Fibroblast of skin of scalp (primary cell): ENCODE measurements around the gene MVP.

ENCODE experiments used
- DNase-seq: peaks from one replicate; pipeline ENCODE4 v3.0.0-alpha.2; 2013

The MVP gene

DNA sequence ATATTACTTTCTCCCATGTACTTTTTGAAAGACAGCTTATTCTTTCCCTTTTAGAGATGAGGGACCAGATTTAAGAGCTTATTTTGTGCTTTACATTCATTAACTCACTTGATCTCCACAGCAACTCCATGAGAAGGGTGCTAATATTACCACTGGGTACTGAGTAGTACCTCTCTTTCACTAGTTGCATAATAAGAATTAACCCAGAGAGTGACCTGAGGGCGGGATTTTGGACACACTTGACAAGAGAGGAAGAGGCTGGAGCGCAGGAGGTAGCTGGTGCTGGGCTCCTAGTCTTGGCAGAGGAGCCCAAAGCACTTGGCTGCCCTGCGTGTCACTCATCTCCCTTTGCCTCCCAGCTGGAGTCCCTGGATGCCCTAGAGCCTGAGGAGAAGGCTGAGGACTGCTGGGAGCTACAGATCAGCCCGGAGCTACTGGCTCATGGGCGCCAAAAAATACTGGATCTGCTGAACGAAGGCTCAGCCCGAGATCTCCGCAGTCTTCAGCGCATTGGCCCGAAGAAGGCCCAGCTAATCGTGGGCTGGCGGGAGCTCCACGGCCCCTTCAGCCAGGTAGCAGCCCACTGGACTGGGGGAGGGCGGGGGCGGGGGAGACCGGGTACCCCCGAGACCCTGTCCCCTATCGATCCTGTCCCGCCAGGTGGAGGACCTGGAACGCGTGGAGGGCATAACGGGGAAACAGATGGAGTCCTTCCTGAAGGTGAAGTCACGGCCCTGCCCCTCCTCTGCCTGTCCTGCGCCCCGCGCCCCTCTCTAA, 15.6 kb upstream of the MVP start:
- DNase-seq = no peak

DNA sequence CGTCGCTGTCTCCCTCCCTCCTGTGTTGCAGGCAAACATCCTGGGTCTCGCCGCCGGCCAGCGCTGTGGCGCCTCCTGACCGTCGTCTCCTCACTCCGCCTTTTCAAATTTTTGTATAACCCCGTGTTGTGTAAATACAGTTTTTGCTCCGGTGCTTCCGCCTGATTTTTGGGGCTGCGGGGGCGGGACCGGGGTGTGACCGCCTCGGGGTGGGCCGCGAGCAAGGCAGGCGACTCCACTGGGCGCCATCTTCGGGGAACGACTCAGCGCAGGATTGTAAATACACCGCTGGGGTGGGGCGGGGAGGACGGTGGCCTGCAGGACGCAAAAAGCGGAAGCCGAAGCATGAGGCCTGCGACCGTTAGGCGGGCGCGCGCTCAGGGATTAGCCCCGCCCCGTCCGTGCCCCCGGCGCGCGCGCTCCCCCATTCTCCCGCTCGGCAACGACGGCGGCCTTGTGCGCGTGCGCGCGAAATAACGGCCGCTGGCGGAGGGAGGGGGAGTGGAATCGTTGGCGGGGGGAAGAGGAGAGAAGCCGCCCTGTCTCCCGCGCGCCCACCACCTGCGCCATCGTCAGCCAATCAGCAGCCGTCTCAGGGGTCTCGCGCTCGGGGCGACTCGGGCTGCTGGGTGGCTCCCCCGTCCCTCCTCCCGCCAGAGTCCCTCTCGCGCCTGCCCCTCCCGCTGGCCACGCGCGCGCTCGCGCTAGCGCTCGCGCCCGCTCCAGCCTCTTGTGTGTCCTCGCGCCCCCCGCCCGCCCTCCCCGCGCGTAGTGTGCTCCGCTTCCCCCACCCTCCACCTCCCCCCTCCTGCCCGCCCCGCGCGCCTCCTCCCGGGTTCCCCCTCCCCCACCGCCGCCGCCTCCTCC, 14.8 kb upstream of the MVP start:
- peak; percentile 98 for DNase-seq

DNA sequence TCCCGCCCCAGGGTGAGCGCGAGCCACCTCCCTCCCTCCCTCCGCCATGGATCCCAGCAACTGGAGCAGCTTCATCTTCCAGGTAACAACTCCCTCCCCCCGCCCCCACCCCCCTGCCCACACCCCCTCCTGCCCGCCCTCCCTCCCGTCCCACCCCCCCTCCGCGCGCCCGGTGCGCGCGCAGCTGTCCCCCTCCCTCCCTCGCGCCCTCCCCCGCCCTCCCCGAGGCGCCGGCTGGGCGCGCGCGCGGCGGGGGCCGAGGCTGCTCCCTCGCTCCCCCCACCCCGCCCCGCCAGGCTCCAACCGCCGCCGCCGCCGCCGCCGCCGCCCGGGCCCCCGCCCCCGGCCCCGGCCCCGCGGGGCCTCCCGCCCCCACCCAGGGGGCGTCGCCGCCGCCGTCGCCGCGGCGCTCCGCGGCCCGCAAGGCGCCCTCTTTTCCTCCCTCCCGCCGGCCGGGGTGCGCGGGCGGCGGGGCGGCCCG, 14.1 kb upstream of the MVP start, which contains the start of gene MAZ:
TSS of gene MAZ (plus strand) at position 431 of the 481 bp plus-strand sequence. CDS start 173 bp downstream, outside the sequence.
- no peak for DNase-seq

DNA sequence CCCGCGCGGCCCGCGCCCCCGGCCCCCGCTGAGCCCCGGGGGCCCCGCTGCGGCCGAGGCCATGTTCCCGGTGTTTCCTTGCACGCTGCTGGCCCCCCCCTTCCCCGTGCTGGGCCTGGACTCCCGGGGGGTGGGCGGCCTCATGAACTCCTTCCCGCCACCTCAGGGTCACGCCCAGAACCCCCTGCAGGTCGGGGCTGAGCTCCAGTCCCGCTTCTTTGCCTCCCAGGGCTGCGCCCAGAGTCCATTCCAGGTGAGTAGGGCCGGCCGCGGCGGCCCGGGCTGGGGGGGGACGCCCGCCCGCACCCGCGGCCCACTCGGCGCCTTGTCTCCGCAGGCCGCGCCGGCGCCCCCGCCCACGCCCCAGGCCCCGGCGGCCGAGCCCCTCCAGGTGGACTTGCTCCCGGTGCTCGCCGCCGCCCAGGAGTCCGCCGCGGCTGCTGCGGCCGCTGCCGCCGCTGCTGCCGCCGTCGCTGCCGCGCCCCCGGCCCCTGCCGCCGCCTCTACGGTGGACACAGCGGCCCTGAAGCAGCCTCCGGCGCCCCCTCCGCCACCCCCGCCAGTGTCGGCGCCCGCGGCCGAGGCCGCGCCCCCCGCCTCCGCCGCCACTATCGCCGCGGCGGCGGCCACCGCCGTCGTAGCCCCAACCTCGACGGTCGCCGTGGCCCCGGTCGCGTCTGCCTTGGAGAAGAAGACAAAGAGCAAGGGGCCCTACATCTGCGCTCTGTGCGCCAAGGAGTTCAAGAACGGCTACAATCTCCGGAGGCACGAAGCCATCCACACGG, 13.4 kb upstream of the MVP start:
- peak; percentile 70 for DNase-seq

DNA sequence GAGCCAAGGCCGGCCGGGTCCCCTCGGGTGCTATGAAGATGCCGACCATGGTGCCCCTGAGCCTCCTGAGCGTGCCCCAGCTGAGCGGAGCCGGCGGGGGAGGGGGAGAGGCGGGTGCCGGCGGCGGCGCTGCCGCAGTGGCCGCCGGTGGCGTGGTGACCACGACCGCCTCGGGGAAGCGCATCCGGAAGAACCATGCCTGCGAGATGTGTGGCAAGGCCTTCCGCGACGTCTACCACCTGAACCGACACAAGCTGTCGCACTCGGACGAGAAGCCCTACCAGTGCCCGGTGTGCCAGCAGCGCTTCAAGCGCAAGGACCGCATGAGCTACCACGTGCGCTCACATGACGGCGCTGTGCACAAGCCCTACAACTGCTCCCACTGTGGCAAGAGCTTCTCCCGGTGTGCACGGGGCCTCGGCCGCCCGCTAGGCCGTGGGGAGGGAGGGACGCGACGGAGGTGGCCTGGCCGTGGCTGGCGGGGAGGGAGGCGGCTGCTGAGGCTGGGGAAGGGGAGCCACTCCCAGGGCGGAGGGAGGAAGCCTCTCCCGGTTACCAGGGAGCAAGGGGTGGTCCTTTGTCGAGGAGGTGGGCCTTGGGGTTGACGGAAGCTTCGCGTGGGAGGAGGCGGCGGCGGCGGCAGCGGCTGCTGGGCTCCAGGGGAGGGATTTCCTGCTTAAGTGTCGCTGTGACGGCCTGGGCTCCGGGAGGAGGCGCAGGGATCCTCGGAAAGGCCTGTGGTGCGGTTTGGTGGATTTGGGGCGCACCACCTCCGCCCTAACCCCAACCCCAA, 12.6 kb upstream of the MVP start:
- peak; percentile 95 for DNase-seq

DNA sequence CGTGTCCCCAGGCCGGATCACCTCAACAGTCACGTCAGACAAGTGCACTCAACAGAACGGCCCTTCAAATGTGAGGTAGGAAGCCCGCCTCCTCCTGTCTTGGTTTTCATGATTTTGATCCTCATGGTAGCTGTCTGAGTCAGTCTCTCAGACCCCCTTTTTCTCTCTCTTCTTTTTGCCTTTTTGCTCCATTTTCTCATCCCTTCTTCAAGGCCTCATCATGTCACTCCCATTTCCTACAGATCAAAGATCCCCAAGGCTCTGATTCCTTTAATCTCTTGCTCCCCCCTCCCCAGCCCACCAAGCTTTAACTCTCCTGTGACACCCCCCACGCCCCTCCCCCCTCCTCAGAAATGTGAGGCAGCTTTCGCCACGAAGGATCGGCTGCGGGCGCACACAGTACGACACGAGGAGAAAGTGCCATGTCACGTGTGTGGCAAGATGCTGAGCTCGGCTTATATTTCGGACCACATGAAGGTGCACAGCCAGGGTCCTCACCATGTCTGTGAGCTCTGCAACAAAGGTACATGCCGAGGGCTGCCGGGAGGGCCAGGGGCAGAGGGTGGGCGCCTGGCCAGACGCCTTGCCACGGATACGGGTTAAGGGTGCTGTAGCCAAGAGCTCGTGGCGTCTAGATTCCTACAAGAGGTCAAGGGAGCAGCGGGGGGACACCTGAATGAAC, 11.9 kb upstream of the MVP start:
- no peak for DNase-seq

DNA sequence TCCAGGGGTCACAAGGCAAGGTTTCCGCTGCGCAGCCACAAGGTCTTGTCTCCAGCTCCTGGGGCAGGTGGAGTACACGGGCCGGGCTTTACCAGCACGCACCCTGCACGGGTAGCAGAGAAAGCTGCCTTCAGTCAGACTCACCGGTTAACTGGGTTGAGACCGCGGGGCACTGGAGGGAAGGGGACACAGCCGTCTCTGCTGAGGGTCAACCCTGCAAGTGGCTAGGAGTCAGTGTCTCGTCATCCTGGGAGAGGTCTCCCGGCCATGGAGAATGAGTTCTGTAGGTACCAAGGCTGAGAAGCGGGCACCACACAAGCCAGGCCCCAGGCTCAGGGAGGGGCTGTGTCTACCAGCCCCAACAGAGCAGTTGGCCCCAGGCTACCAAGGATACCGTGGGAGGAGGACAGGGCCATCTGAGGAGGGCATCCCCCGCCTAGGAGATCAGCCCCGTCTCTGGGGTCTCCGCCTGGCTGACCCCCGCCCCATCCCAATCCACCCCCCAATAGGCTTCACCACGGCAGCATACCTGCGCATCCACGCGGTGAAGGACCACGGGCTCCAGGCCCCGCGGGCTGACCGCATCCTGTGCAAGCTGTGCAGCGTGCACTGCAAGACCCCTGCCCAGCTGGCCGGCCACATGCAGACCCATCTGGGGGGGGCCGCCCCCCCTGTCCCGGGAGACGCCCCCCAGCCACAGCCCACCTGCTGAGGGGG, 11.1 kb upstream of the MVP start:
- DNase-seq = no peak

DNA sequence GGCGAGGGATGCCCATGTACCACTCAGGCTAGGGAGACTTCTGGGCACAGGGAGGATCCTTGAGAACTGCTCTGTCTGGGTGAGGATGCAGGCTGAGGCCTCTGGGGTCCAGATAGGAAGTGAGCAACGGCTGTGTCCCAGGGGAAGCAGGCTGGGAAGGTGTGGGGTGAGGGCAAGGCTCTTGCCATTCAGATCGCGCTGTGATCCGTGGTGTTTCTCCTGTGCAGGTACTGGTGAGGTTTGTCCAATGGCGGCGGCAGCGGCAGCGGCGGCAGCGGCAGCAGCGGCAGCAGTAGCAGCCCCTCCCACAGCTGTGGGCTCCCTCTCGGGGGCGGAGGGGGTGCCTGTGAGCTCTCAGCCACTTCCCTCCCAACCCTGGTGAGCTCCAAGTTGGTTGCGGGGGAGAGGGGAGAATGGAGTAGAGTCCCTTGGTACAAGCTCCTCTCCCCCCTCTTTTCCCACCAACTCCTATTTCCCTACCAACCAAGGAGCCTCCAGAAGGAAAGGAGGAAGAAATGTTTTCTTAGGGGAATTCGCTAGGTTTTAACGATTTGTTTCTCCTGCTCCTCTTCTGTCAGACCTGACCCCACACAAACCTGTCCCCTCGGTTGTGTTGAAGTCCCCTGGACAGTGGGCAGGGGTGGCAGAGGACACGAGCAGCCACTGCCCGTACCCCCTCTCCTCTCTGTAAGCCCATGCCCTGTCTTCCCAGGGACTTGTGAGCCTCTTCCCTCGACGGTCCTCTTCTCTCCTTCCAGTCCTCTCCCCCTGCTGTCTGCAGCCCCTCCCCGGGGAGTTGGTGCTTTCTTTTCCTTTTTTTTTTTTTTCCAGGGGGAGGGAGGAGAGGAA, 10.2 kb upstream of the MVP start:
- DNase-seq = peak; percentile 39

DNA sequence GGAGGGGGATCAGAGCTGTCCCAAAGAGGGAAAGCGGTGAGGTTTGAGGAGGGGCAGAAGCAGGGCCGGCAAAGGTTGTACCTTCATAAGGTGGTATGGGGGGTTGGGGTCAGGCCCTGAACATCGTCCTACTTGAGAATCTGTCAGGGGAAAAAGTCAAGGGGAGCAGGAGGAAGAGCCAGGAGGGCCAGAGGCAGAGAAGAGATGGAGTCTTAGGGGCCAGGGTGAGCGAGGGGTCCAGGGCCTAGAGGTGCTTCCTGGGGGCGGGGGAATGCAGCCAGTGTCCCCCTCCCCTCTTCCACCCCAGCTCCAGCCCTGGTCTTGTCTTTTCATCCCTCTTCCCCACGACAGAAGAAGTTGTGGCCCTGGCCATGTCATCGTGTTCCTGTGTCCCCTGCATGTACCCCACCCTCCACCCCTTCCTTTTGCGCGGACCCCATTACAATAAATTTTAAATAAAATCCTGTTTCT, 9.5 kb upstream of the MVP start:
- DNase-seq = no peak

DNA sequence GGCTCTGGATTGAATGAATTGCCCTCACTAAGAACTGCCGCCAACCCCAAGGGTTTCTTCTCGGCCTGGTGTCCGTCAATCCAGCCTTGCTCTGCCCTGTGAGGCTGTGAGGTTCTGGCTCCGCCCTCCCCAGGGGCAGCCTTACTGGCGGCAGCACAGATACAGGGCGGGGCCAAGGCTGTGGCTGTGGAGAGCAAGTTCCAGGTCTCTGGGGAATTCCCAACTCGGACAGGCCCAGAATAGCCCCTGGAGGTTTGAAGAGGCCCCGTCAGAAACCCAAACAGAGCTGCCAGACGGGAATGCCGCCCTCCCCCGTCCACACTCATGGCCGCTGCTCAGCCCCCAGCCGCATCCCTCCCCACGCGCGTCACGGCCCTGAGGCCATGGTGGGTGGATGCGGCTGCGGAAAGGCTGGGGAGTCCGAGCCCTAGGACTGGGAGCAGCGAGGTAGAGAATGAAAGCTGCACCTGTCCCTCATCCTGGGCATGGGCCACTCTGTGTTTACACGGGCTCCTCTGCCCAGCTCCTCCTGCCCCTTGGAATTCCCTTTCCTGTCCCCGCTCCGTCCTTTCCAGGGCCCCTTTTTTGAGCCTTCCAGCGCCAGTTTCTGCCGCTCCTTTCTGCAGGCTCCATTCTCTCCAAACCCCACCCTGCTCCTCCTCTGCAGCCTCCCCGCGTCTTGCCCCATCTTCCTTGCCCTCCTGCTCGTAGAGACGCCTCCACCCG, 8.9 kb upstream of the MVP start:
- peak; percentile 99 for DNase-seq

DNA sequence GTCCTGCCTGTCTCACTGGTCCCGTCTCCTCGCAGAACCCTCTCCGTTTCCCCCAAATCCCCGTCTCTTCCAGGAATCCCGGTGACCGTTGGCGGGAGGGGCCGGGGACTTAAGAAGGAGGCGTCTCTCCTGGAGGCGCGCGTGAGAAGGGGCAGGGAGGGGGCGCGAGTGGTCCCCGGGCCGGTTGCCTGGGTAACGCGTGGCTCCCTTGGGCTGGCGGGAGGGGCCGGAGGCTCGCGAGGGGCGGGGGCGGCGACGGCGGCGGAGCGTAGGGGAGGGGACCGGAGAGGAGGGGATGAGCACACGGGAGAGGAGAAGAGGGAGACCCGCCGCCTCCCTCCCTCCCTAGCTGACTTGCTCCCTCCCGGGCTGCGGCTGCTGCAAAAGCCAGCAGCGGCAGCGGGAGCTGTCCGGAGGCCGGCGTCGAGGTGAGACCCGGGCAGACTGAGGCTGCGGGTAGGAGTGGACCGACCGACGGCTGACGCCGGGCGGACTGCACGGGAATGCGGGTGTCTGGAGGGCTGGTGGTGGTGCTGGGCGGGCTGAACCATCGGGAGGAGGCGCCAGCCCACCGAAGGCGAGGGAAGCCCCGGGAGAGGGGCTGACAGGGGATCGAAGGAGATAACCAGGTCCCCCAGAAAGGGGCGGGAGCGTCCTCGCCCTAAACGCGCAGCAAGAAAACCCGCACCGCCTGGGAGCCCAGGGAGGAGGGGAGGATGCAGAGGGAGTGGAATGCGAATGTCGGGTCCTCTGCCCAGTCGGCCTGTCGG, 8.2 kb upstream of the MVP start, which contains the start of gene PRRT2:
TSS of gene PRRT2 (plus strand) at position 298 of the 770 bp plus-strand sequence. CDS start 862 bp downstream, outside the sequence.
- DNase-seq = peak; percentile 69

DNA sequence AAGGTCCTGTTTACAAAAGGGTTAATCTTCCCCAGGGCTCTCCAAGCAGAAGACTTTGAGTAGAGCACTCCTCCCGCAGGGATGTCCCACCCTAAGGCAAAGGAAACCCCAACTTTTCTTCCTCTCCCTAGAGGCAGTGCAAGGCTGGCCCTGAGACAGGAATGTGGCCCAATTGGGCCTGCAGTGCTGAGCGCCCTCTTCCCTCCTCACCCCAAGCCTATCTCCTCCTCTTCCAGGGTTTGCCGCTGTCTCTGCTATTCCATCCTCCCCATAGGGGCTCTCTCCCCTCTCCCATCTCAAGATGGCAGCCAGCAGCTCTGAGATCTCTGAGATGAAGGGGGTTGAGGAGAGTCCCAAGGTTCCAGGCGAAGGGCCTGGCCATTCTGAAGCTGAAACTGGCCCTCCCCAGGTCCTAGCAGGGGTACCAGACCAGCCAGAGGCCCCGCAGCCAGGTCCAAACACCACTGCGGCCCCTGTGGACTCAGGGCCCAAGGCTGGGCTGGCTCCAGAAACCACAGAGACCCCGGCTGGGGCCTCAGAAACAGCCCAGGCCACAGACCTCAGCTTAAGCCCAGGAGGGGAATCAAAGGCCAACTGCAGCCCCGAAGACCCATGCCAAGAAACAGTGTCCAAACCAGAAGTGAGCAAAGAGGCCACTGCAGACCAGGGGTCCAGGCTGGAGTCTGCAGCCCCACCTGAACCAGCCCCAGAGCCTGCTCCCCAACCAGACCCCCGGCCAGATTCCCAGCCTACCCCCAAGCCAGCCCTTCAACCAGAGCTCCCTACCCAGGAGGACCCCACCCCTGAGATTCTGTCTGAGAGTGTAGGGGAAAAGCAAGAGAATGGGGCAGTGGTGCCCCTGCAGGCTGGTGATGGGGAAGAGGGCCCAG, 7.3 kb upstream of the MVP start:
- no peak for DNase-seq

DNA sequence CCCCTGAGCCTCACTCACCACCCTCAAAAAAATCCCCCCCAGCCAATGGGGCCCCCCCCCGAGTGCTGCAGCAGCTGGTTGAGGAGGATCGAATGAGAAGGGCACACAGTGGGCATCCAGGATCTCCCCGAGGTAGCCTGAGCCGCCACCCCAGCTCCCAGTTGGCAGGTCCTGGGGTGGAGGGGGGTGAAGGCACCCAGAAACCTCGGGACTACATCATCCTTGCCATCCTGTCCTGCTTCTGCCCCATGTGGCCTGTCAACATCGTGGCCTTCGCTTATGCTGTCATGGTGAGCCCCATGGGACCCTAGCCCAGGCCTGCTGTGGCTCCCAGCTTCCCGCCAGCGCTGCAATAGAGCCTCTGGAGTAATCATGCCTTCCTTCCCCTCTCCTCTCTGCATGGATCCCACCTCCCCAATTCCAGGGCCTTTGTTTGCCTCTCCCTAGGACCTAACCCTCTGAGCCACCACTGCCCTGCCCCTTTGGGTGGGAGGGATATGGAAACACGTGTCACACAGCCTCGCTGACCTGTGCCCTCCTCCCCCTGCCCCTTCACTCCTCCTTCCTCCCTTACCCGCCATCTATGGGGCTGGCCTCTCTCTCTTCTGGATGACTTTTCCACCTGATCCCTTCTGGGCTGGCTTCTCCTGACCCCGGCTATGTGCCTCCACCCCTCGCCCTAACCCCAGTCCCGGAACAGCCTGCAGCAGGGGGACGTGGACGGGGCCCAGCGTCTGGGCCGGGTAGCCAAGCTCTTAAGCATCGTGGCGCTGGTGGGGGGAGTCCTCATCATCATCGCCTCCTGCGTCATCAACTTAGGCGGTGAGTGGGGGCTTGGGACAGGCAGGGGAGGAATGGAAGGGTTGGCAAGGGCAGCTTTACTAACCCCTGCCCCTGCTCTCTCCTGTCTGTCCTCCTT, 6.4 kb upstream of the MVP start:
- no peak for DNase-seq

DNA sequence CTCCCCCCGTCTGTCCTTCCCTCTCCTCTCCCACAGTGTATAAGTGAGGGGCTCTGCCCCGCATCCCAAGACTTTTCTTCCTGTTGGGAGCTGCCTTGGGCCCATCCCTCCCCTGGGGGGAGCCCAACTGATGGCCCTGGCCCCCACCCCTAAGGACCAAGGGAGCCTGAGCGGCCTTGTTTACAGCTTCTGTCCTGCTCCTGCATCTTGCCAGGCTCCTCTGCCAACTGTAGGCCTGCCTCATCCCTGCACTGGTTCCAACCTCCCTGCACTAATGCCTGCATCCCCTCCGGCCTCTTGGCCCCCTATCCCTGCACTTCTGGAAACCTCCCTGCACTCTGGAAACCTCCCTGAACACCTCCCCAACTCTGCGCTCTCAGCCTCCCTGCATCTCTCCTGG, 5.7 kb upstream of the MVP start:
- no peak for DNase-seq

DNA sequence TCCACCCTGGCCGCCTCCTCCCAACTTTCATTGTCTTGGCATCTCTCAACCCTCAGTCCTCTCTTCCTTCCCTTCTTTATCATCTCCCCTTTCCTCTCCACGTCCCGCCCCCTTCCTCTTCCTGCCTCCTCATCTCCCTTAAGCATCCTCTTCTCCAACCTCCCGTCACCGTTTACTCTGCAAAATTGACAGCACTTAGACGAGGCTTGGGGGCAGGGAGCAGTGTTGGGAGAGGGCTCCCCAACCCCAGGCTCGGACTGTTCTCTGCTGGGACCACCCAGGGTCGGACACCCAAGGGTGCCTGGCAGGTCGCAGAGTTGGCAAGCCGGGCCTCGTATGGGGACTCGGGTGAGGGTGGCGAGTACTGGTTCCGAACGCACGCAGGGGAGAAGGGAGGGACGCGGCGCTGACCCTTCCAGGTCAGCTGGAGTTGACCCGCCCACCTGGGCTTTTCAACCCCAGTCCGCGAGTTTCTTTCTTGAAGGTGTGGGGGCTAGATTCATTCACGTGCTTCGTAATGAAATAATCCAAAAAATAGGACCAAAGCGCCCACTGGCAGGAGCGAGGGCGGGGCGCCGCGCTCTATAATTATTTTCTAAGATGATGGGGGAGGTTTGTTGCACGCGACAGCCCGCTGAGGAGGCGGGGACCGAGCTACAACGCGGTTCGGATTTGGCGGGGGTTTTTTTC, 5.1 kb upstream of the MVP start:
- DNase-seq = no peak
